ENCODE measurements around the gene CDT1. TPM values are rescaled to one million over a fixed set of nuclear protein-coding genes. Genes with fewer than 3 reads are reported as not detected.

CDT1 gene
- total RNA-seq, 3 donors from 2014 or later, result 1.3 to 3.3 (median 3.2) TPM

DNA sequence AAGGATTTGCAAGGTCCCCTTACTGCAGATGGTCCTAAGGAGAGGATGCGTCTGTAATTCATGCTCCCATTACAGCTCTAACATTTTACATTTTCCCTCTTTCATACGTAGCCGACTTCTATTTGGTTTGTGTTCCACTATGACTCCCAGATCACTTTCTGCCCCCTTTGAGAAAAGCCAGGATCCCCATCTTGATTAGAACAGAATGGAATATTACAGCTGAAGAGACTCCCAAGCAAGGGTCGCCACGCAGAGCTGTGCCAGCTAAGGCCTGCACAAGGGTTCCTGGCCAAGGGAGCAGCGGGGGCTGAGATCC, 3.4 kb upstream of the CDT1 start:
- H3K36me3 ChIP-seq, result no peaks in the 10 kb centered on the region
- H3K4me3 ChIP-seq, result no peak overlapping the region
- H3K27me3 ChIP-seq, result no peaks in the 10 kb centered on the region
- H3K4me1 ChIP-seq, result peaks cover 7 to 9% of the 10 kb centered on the region in 2 donors
- no peaks in the 10 kb centered on the region for H3K9me3 ChIP-seq
- intact Hi-C loops (cut with DNase I; ENCODE audit: low total_unique reads), result no loop called here
- TF ChIP-seq POLR2A (IDR thresholded peaks at IDR 0.05) (no peak), POLR2AphosphoS5 (IDR thresholded peaks at IDR 0.05) (no peak)
- TF ChIP-seq, protein P1, sequence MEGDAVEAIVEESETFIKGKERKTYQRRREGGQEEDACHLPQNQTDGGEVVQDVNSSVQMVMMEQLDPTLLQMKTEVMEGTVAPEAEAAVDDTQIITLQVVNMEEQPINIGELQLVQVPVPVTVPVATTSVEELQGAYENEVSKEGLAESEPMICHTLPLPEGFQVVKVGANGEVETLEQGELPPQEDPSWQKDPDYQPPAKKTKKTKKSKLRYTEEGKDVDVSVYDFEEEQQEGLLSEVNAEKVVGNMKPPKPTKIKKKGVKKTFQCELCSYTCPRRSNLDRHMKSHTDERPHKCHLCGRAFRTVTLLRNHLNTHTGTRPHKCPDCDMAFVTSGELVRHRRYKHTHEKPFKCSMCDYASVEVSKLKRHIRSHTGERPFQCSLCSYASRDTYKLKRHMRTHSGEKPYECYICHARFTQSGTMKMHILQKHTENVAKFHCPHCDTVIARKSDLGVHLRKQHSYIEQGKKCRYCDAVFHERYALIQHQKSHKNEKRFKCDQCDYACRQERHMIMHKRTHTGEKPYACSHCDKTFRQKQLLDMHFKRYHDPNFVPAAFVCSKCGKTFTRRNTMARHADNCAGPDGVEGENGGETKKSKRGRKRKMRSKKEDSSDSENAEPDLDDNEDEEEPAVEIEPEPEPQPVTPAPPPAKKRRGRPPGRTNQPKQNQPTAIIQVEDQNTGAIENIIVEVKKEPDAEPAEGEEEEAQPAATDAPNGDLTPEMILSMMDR (IDR thresholded peaks at IDR 0.05), result no peak
- no peak overlapping the region for H3K27ac ChIP-seq
- no peak for DNase-seq (ENCODE audit: low spot score in 2 of 2)

DNA sequence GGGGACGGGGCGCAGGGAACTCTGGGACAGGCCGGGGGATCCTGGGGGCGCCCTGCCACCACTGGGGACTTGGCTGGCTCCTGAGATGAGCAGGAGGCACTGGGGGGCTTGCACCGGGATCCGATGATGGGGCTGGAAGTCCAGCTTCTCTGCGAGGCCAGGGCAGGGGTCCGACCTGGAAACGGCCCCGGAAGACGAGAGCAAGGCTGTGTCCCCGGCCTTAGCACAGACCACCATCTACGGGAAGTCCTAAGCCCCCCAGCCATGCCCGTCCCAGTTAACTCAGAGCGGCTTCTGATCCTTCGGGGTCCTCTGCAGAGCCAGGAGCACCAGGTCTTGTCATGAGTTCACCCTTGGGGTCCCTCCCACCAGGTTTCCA, 573 bp downstream of the CDT1 start:
- peak overlapping the region; percentile 52 to 77 (median 72) for H3K4me3 ChIP-seq
- no peak overlapping the region for H3K27ac ChIP-seq
- no peaks in the 10 kb centered on the region for H3K9me3 ChIP-seq
- peaks cover 7 to 9% of the 10 kb centered on the region in 2 donors for H3K4me1 ChIP-seq
- no peak for DNase-seq (ENCODE audit: low spot score in 2 of 2)
- H3K36me3 ChIP-seq, result no peaks in the 10 kb centered on the region
- H3K27me3 ChIP-seq, result no peaks in the 10 kb centered on the region
- intact Hi-C loops (cut with DNase I; ENCODE audit: low total_unique reads), result no loop called here
- TF ChIP-seq, protein P1 (IDR thresholded peaks at IDR 0.05), result no peak
- no peak for TF ChIP-seq POLR2A (IDR thresholded peaks at IDR 0.05)
- TF ChIP-seq POLR2AphosphoS5 (IDR thresholded peaks at IDR 0.05), result no peak

DNA sequence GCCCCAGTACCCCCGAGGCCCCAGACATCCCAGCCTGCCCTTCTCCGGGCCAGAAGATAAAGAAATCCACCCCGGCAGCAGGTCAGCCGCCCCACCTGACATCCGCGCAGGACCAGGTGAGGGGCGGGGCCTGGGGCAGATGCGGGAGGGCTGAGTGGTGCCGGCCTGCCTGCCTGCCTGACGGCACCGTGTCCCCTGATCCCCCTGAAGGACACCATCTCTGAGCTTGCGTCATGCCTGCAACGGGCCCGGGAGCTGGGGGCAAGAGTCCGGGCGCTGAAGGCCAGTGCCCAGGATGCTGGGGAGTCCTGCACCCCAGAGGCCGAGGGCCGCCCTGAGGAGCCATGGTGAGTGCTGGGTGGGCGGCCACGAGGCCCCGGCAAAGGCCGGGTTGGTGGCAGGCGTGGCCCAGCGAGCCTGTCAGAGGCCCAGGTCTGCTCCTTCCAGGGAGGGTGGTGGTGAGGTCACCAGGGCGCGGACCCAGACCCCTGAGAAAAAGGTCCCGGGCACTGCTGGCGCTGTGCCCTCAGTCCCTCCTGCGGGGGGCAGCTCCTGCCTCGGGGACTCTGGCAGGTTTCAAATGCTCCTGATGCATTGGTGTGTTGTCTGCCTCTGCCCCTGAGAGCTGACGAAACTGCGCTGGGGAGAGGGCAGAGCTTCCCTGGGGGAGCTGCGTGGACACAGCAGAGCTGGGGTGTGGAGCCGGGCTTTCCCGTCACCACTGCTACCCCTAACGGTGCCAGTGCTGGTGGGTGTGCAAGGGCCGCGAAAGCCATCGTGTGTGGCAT, 1.2 kb downstream of the CDT1 start:
- intact Hi-C loops (cut with DNase I; ENCODE audit: low total_unique reads), result no loop called here
- H3K27me3 ChIP-seq, result no peaks in the 10 kb centered on the region
- TF ChIP-seq, protein P1 (IDR thresholded peaks at IDR 0.05), result no peak
- TF ChIP-seq POLR2A (IDR thresholded peaks at IDR 0.05) (no peak), POLR2AphosphoS5 (IDR thresholded peaks at IDR 0.05) (no peak)
- peak overlapping the region in 2 of 3 donors; percentile 72 to 77 for H3K4me3 ChIP-seq
- no peak for DNase-seq (ENCODE audit: low spot score in 2 of 2)
- peaks cover 9 to 11% of the 10 kb centered on the region in 2 donors for H3K4me1 ChIP-seq
- no peaks in the 10 kb centered on the region for H3K9me3 ChIP-seq
- H3K36me3 ChIP-seq, result no peaks in the 10 kb centered on the region
- no peak overlapping the region for H3K27ac ChIP-seq

DNA sequence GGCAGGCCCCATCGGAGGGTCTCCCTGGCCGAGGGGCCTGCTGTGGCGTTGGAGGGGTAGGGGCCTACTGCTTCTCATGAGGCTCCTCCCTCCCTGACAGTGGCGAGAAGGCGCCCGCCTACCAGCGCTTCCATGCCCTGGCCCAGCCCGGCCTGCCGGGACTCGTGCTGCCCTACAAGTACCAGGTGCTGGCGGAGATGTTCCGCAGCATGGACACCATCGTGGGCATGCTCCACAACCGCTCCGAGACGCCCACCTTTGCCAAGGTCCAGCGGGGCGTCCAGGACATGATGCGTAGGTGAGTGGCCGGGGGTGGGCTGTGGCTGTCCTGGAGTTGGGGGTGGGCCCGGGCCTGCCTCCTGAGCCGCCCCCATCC, 1.7 kb downstream of the CDT1 start:
- Histone ChIP-seq H3K36me3 (no peaks in the 10 kb centered on the region), H3K27me3 (no peaks in the 10 kb centered on the region), H3K4me3 (peak overlapping the region in 2 of 3 donors; percentile 72 to 77), H3K9me3 (no peaks in the 10 kb centered on the region), H3K27ac (no peak overlapping the region), H3K4me1 (peaks cover 15 to 17% of the 10 kb centered on the region in 2 donors)
- intact Hi-C loops (cut with DNase I; ENCODE audit: low total_unique reads), result no loop called here
- no peak for DNase-seq (ENCODE audit: low spot score in 2 of 2)
- TF ChIP-seq POLR2AphosphoS5 (IDR thresholded peaks at IDR 0.05), result no peak
- TF ChIP-seq POLR2A (IDR thresholded peaks at IDR 0.05), result no peak
- TF ChIP-seq, protein P1 (IDR thresholded peaks at IDR 0.05), result no peak

DNA sequence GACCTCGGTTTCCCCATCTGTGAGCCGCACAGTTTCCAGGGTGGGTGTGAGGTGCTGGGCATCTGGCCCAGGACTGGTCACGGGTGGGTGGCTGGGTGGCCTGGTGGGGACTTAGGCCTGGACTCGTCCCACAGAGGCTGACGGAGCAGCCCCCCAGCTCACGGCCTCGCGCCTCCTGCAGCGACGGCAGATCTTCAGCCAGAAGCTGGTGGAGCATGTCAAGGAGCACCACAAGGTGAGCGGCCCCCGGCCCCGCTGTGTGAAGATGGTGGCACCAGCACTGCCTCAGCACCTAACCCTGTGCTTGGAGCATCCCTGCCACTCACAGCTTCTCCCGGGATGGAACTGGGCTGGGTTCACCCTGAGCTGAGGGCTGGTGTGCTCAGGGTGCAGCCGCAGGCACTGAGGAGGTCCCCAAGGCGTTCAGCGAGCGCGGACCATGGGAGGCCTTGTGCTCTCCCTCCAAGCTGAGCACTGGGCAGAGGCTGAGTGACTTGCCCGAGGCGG, 2.4 kb downstream of the CDT1 start:
- H3K4me1 ChIP-seq, result peaks cover 21% of the 10 kb centered on the region in 2 donors
- no peak for DNase-seq (ENCODE audit: low spot score in 2 of 2)
- no peaks in the 10 kb centered on the region for H3K36me3 ChIP-seq
- H3K27ac ChIP-seq, result no peak overlapping the region
- intact Hi-C loops (cut with DNase I; ENCODE audit: low total_unique reads), result no loop called here
- H3K9me3 ChIP-seq, result no peaks in the 10 kb centered on the region
- H3K4me3 ChIP-seq, result no peak overlapping the region
- TF ChIP-seq POLR2A (IDR thresholded peaks at IDR 0.05) (no peak), POLR2AphosphoS5 (IDR thresholded peaks at IDR 0.05) (no peak)
- TF ChIP-seq, protein P1 (IDR thresholded peaks at IDR 0.05), result no peak
- H3K27me3 ChIP-seq, result no peaks in the 10 kb centered on the region
